Thoracic aorta (tissue), 2 donors: ENCODE measurements around the gene GP1BB. TPM values are rescaled to one million over a fixed set of nuclear protein-coding genes. Genes with fewer than 3 reads are reported as not detected.
A peak's percentile ranks its signal among the peaks of the same experiment; 100 is the strongest.

Experiments used
- ATAC-seq: fragments of 150-250 bp; one replicate; pipeline ENCODE4 v1.8.0; 2017; ENCODE audit warnings: low read depth; ENCODE audit not compliant: insufficient number of reproducible peaks, low FRiP score
- DNase-seq: peaks from one replicate; pipeline ENCODE4 v3.0.0-alpha.2; 2020; ENCODE audit warnings: low spot score
- H3K27ac ChIP-seq, 2 donors: fragments of 200-600 bp; sonication (generic); 1 replicate in 1 of 2; 2 replicates in 1 of 2; pipeline ENCODE4 v1.5.1; 2016; ENCODE audit warnings: mild to moderate bottlenecking in 2 of 2, moderate library complexity in 2 of 2
- H3K27me3 ChIP-seq: fragments of 200-600 bp; sonication (generic); replicated peaks from 2 replicates; pipeline ENCODE4 v1.6.0; 2016; ENCODE audit warnings: mild to moderate bottlenecking; ENCODE audit not compliant: insufficient read depth
- H3K36me3 ChIP-seq: fragments of 200-600 bp; sonication (generic); one replicate; pipeline ENCODE4 v1.5.1; 2016
- H3K4me1 ChIP-seq, 2 donors: fragments of 200-600 bp; sonication (generic); 1 replicate in 1 of 2; 2 replicates in 1 of 2; pipeline versions ENCODE4 v1.5.1 to v1.6.0; 2016; ENCODE audit warnings: low read depth in 2 of 2, mild to moderate bottlenecking in 1 of 2; ENCODE audit not compliant: control insufficient read depth in 1 of 2
- H3K4me3 ChIP-seq: fragments of 200-600 bp; sonication (generic); 2 replicates; pipeline ENCODE4 v1.5.1; 2016; ENCODE audit warnings: mild to moderate bottlenecking
- H3K9me3 ChIP-seq: fragments of 200-600 bp; sonication (generic); 2 replicates; pipeline ENCODE4 v1.5.1; 2016
- CTCF ChIP-seq: fragments of 200-600 bp; sonication (generic); IDR thresholded peaks from one replicate; pipeline ENCODE4 v1.5.1; 2019; ENCODE audit warnings: antibody characterized with exemption
- total RNA-seq, 2 donors: library from RNA; depleted of rRNA; stranded (reverse); fragments of >200 nt; gene quantifications; one replicate each; pipeline versions ENCODE4 v1.1.0 to v1.2.3, GENCODE V29; 2016

Gene GP1BB
- total RNA-seq, 2 donors from 2014 or later, result 13.1 to 30.3 TPM

GRCh38 chr22:19756288-19757128 is 33.2 kb downstream of the GP1BB start:
- peaks cover 11% of the 10 kb centered on the region for H3K27me3 ChIP-seq
- ATAC-seq, result no peak
- peak; percentile 47 for TF ChIP-seq CTCF
- no peak for DNase-seq
- no peaks in the 10 kb centered on the region for H3K36me3 ChIP-seq
- H3K4me3 ChIP-seq, result peak overlapping the region; percentile 58
- peaks cover 9 to 27% of the 10 kb centered on the region in 2 donors for H3K4me1 ChIP-seq
- no peaks in the 10 kb centered on the region for H3K9me3 ChIP-seq
- H3K27ac ChIP-seq, result no peak overlapping the region

- Histone ChIP-seq H3K4me3 (peak overlapping the region; percentile 58), H3K4me1 (peaks cover 9 to 27% of the 10 kb centered on the region in 2 donors), H3K9me3 (no peaks in the 10 kb centered on the region), H3K27me3 (peaks cover 11% of the 10 kb centered on the region), H3K36me3 (no peaks in the 10 kb centered on the region), H3K27ac (no peak overlapping the region)
- ATAC-seq, result no peak
- no peak for DNase-seq
- no peak for TF ChIP-seq CTCF
Measured at GRCh38 chr22:19757140-19757984, 34.0 kb downstream of the GP1BB start.

GRCh38 chr22:19757985-19758895 is 34.9 kb downstream of the GP1BB start:
- no peaks in the 10 kb centered on the region for H3K9me3 ChIP-seq
- no peaks in the 10 kb centered on the region for H3K36me3 ChIP-seq
- no peak overlapping the region for H3K27ac ChIP-seq
- peaks cover 9 to 27% of the 10 kb centered on the region in 2 donors for H3K4me1 ChIP-seq
- TF ChIP-seq CTCF, result no peak
- peaks cover 11% of the 10 kb centered on the region for H3K27me3 ChIP-seq
- no peak overlapping the region for H3K4me3 ChIP-seq
- no peak for ATAC-seq
- DNase-seq, result no peak

- H3K4me1 ChIP-seq, result peaks cover 9 to 27% of the 10 kb centered on the region in 2 donors
- TF ChIP-seq CTCF, result no peak
- ATAC-seq (no peak), DNase-seq (no peak)
- H3K27me3 ChIP-seq, result peaks cover 11% of the 10 kb centered on the region
- no peak overlapping the region for H3K4me3 ChIP-seq
- no peaks in the 10 kb centered on the region for H3K36me3 ChIP-seq
- no peaks in the 10 kb centered on the region for H3K9me3 ChIP-seq
- no peak overlapping the region for H3K27ac ChIP-seq
Measured at GRCh38 chr22:19758896-19759426, 35.6 kb downstream of the GP1BB start.
